ENCODE data around the gene ESPN.
A peak's percentile ranks its signal among the peaks of the same experiment; 100 is the strongest.
"Not testable (repeated sequence)": the region's sequence is repeated elsewhere in the genome, so short reads cannot be mapped to it uniquely, and the experiment has no call there.

The ESPN gene

GRCh38 chr1:6447818-6448748, 23.5 kb downstream of the ESPN start:
- peak; percentile 28 for DNase-seq (ENCODE audit: low spot score)

- DNase-seq (ENCODE audit: low spot score), result no peak
Observed at GRCh38 chr1:6448749-6449631, 24.4 kb downstream of the ESPN start.

GRCh38 chr1:6450005-6450450, 25.5 kb downstream of the ESPN start:
- no peak for DNase-seq (ENCODE audit: low spot score)

- DNase-seq (ENCODE audit: low spot score), result not testable (repeated sequence)
Observed at GRCh38 chr1:6450486-6450885, 25.9 kb downstream of the ESPN start.

DNA sequence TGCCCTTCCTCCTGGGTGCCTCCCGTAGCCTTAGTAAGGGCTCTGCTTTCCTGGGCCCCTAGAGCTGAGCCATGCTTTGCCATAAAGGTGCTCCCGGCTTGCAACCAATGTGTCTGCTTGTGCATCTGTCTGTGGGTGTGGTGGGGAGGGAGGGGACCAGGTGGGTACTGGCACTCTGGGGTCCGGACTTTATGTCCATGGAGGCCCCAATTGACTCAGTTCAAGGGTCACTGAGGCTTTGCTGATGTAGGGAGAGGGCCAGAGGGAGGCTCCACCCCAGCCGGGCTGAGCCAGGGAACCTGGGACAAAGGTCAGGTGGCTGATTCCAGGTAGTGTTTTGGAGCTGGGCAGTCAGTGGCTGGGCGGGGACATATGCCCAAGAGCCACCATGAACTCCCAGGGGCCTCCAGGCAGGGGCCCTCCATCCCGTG, 26.4 kb downstream of the ESPN start:
- no peak for DNase-seq (ENCODE audit: low spot score)

- not testable (repeated sequence) for DNase-seq (ENCODE audit: low spot score)
Observed at GRCh38 chr1:6453895-6454855, 29.6 kb downstream of the ESPN start.

DNA sequence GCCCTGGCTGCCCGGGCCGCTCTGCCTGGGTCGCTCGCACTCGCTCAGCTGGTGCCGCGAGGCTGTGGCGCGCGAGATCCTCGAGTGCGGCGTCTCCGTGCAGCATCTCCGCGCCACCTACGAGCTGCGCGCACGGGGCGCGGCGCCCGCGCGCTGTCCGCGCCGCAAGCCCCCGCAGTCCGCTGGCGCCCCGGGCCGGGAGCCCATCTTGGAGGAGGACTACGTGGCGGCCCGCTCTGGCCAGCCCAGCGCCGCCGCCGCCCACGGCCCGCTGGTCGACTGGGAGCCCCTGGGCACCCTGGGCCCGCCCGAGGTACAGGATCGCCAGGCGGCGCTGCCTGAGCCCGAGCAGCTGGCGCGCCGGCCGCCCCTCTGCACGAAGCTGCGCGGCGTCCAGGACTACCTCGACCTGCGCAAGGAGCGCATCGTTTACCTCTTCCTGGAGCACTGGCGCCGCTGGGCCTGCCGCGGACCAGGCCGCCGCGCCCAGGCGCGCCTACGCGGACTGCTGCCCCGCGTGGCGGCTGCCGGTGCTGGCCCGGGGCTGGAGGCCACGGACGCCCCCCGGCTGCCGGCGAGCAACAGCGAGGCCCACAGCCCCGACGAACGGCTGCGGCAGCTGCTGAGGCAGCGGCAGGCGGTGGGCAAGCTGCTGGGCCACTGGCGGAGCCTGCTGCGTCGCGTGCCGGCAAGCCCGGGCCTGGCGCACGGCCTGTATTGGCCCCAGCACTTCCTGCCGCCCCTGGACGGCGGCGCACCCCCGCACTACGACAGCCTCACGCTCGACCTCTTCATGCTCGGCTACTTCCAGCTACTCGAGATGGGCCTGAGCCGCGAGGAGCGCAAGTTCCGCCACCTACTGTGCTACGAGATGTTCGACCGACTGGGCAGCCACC, 30.5 kb downstream of the ESPN start:
- no peak for DNase-seq (ENCODE audit: low spot score)

DNA sequence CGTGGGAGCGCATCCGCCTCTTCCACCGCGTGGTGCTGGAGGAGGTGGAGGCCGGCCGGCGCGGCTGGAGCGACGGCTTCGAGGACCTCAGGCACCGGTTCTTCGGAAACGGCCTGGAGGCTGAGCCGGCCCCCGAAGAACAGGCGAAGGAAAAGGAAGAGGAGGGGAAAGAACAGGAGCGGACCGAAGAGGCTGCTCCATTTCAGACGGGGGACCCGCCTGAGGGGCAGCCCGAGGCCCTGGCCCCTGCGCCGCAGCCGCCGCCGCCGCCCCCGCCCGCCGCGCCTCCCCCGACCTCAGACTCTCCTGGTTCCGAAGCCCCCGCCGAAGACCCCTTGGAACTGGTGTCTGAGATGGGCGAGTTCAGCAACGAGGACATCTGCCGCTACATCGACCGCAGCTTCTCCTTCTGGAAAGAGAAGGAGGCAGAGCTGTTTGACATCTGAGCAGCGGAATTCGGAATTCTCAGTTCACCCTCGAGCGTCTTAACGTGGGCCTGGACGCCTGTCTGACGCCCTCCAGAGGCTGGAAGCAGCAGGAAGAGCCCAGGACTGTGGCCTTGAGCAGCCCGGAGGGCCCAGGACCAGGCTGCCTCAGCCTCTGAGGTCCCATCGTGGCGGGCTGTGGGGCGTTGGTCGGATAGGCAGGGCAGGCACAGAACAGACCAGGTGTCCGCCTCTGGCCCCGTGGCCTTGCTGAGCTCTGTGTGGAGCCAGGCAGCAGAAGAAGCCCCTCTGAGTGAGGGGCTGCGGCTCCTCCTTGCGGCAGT, 31.4 kb downstream of the ESPN start:
- DNase-seq (ENCODE audit: low spot score), result not testable (repeated sequence)

GRCh38 chr1:6456800-6457466, 32.4 kb downstream of the ESPN start:
- DNase-seq (ENCODE audit: low spot score), result no peak

GRCh38 chr1:6459850-6460265, 35.3 kb downstream of the ESPN start:
- no peak for DNase-seq (ENCODE audit: low spot score)

DNA sequence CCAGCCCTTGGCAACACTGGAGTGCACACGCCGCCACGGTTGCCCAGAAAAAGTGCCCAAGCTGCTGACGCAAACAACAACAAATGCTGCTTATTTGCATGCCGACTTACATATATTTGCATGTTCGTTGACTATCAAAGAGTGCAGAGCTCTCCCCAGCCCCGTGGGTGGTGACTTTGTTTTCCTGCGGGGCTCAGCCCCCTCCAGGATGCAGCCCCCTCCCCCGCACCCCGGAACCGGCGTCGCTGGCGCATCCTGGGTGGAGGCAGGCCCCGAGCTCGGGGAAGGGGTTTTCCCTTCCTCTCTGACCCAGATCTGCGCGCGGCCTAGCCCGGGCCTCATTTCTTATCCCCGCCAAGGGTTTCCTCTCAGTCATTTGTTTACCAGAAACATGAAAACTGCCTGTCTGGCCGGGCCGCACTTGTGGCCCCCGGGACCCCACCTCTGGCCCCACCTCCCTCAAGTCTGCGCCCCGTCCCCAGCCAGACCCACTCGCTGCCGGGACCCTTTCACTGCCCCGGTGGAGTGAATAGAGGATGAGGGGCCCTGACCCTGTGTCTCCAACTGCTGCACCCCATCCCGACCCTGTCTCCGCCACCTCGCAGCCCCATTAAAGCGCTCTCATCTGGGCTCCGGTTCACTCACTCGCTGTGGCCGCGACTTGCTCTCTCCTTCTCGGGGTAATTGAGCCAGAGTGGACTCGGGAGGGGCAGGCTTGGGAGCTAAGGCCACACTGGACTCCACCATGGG, 35.9 kb downstream of the ESPN start:
- DNase-seq (ENCODE audit: low spot score), result peak; percentile 61

DNA sequence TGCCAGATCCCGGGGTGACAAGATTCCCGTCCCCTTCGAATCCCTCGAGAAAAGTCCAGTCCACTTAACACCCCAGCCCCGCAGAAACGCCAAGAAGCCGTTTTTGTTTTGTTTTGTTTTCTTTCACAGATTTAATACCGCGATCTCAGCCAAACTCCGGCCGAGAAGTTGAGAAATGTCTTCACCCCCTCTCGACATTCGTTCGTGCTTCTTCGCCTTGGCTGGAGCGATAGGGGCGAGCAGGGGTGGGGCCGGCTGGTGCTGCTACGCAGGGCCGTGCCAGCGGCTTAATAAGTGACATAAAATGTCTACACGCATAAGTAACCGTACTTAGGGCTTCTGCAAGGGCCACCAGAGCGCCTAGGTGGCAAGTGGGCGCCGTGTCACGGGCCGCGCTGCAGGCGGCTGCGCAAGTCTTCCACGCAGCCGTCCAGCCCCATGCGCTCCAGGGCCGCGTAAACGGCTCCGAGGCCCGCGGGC, 36.5 kb downstream of the ESPN start:
- DNase-seq (ENCODE audit: low spot score), result no peak

DNA sequence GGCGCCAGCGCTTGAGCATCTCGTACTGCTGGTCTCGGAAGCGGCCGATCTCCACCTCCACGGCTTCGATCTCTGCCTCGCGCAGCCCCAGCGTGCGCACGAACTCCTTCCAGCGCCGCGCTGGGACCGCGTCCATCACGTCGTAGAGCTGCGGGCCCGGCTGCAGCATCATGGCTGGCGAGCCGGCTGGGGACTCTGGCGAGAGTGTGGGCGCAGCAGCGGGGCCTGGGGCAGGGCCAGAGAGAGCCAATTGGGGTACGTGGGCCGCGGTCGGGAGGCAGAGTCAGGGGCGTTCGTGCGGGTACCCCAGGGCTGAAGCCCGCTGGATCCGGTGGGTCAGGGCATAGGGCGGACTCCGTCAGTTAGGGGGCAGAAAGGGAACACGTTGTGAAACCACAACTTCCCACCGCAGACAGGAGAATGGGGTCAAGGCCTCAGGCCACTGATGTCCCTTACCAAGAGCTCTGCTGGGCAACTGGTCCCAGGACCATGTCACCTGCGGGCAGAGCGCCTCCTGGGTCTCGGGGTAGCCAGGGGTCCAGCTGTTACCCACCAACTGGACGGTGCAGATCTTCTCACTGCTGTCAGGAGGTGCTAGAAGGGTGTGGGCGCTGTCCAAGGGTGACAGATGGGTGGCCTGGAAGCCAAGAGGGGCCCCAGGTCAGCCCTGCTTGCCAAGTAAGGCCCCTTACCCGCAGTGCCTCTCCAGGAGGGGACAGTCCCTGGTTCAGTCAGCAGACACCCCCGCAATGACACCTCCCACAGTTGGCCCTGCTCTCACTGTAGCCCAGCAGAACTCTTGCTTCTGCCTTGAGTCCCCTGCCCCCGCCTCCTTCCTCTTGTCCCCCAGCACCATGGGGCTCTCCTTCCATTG, 37.2 kb downstream of the ESPN start:
- no peak for DNase-seq (ENCODE audit: low spot score)

DNA sequence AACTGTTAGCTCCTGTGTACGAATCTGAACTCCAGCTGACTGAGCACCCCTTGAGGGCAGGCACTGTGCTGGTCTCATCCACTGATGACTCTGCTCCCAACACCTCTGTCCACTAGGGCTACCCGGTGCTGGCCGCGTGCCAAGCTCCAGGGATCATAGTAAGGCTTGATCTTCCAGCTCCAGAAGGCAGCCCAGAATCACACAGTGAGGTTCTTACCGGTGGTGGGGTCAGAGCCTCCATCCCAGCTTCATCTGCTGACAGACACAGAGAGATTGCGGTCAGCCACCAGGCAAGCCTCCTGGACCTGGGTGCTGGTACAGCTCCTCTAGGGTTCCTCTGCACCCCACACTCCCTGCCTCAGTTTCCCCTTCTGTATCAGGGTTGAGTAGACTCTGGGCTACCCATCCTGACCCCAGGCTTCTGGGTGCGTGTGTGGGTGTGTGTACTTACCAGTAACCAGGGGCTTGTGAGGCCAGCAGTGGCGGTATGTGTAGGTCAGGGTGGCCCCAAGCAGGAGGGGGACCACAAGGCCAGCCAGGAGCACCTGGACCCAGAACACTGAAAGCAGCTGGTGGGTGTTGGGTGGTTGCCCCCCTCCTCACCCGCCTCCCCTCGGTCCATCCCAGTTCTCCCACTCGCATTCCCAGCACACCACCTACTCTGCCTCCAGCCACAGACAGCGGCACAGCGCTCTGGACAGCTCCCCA, 38.0 kb downstream of the ESPN start:
- no peak for DNase-seq (ENCODE audit: low spot score)

DNA sequence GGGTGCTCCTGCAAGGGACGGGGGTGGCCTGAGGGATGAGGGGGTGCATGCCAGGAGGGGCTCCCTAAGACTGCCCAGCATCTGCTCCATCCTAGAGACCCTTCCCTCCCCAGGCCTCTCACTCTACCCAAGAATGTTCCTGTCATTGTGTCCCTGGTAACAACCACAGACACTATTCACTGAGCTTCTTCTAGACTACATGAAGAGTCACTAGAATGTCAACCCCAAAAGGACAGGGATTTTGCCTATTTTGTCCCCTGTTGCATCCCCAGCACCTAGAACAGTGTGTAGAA, 38.5 kb downstream of the ESPN start:
- DNase-seq (ENCODE audit: low spot score), result no peak

DNA sequence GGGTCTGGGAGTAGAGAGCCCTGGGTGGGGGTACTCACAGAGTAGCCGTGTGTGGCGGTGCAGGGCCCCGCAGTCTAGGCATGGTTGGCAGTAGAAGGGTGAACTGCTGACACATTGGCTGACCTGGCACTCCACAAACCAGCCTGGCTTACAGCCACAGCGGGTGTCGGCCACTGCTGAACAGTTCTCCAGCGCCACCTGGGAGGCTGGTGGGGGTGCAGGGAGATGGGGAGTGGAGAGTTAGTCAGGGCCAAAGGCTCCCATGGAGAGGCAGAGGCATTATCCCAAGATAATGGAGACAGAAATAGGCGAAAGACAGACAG, 39.9 kb downstream of the ESPN start:
- no peak for DNase-seq (ENCODE audit: low spot score)

DNA sequence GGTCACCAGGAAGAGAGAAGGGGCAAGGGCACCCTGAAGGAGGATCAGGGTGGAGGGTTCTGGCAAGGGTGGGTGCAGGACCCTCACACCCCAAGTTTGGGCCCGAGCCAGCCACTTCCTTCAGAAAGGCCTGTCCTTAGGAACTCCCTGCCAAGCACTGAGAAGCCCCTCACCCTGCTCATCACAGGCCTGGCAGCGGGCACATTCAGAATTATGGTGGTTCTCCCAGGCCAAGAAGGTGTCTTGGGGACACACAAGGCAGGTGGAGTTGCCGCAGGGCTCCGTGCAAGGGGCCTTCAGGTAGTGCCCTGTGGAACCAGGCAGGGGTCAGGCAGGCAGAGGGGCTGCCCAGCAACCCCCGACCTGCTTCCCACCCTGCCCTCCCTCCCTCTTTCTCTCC, 40.3 kb downstream of the ESPN start:
- no peak for DNase-seq (ENCODE audit: low spot score)

Data from germinal center (tissue), 1 donor.